ENCODE results near the gene ANGPT4. TPM values are rescaled to one million over a fixed set of nuclear protein-coding genes. Genes with fewer than 3 reads are reported as not detected.

ANGPT4 gene
- total RNA-seq, 2 donors from 2014 or later: 1.4 to 1.6 TPM

GRCh38 chr20:833121-833449 is 83.0 kb downstream of the ANGPT4 start:
- DNase-seq (ENCODE audit: low spot score) (no peak), ATAC-seq (ENCODE audit: insufficient number of reproducible peaks, low FRiP score, low read depth) (peak; percentile 44)
- peaks cover 7 to 11% of the 10 kb centered on the region in 2 donors for H3K4me1 ChIP-seq (ENCODE audit: control insufficient read depth in 1 of 2, low read depth in 2 of 2)
- H3K4me3 ChIP-seq: peak overlapping the region; percentile 88
- H3K27me3 ChIP-seq (replicated peaks; ENCODE audit: insufficient read depth): no peaks in the 10 kb centered on the region
- H3K9me3 ChIP-seq: no peaks in the 10 kb centered on the region
- H3K36me3 ChIP-seq: no peaks in the 10 kb centered on the region
- H3K27ac ChIP-seq: peak overlapping the region; percentile 55 to 72
- no peak for TF ChIP-seq CTCF (IDR thresholded peaks at IDR 0.05)

- no peak for ATAC-seq (ENCODE audit: insufficient number of reproducible peaks, low FRiP score, low read depth)
- H3K27me3 ChIP-seq (replicated peaks; ENCODE audit: insufficient read depth): no peaks in the 10 kb centered on the region
- TF ChIP-seq CTCF (IDR thresholded peaks at IDR 0.05): no peak
- peaks cover 7 to 11% of the 10 kb centered on the region in 2 donors for H3K4me1 ChIP-seq (ENCODE audit: control insufficient read depth in 1 of 2, low read depth in 2 of 2)
- no peak for DNase-seq (ENCODE audit: low spot score)
- H3K9me3 ChIP-seq: no peaks in the 10 kb centered on the region
- no peaks in the 10 kb centered on the region for H3K36me3 ChIP-seq
- H3K27ac ChIP-seq: no peak overlapping the region
- H3K4me3 ChIP-seq: no peak overlapping the region
These were observed 84.2 kb downstream of the ANGPT4 start for GRCh38 chr20:831956-832355.

GRCh38 chr20:831251-831650 is 84.9 kb downstream of the ANGPT4 start:
- H3K36me3 ChIP-seq: no peaks in the 10 kb centered on the region
- TF ChIP-seq CTCF (IDR thresholded peaks at IDR 0.05): no peak
- no peak for ATAC-seq (ENCODE audit: insufficient number of reproducible peaks, low FRiP score, low read depth)

GRCh38 chr20:830011-830521 is 86.1 kb downstream of the ANGPT4 start:
- H3K4me3 ChIP-seq: no peak overlapping the region
- H3K27ac ChIP-seq: no peak overlapping the region
- no peak for TF ChIP-seq CTCF (IDR thresholded peaks at IDR 0.05)
- no peaks in the 10 kb centered on the region for H3K9me3 ChIP-seq
- no peaks in the 10 kb centered on the region for H3K36me3 ChIP-seq
- DNase-seq (ENCODE audit: low spot score) (no peak), ATAC-seq (ENCODE audit: insufficient number of reproducible peaks, low FRiP score, low read depth) (no peak)
- peaks cover 4 to 7% of the 10 kb centered on the region in 2 donors for H3K4me1 ChIP-seq (ENCODE audit: control insufficient read depth in 1 of 2, low read depth in 2 of 2)
- H3K27me3 ChIP-seq (replicated peaks; ENCODE audit: insufficient read depth): no peaks in the 10 kb centered on the region

More at GRCh38 chr20:831251-831650, 84.9 kb downstream of the ANGPT4 start:
- no peak for DNase-seq (ENCODE audit: low spot score)
- no peak overlapping the region for H3K4me3 ChIP-seq
- H3K9me3 ChIP-seq: no peaks in the 10 kb centered on the region
- H3K4me1 ChIP-seq (ENCODE audit: control insufficient read depth in 1 of 2, low read depth in 2 of 2): peaks cover 7 to 11% of the 10 kb centered on the region in 2 donors
- H3K27me3 ChIP-seq (replicated peaks; ENCODE audit: insufficient read depth): no peaks in the 10 kb centered on the region
- no peak overlapping the region for H3K27ac ChIP-seq

- DNase-seq (ENCODE audit: low spot score) (no peak), ATAC-seq (ENCODE audit: insufficient number of reproducible peaks, low FRiP score, low read depth) (no peak)
- TF ChIP-seq CTCF (IDR thresholded peaks at IDR 0.05): no peak
- H3K27ac ChIP-seq: no peak overlapping the region
- H3K4me1 ChIP-seq (ENCODE audit: control insufficient read depth in 1 of 2, low read depth in 2 of 2): peaks cover 2 to 7% of the 10 kb centered on the region in 2 donors
- no peaks in the 10 kb centered on the region for H3K27me3 ChIP-seq (replicated peaks; ENCODE audit: insufficient read depth)
- H3K9me3 ChIP-seq: no peaks in the 10 kb centered on the region
- H3K36me3 ChIP-seq: no peaks in the 10 kb centered on the region
- H3K4me3 ChIP-seq: no peak overlapping the region
These were observed 86.6 kb downstream of the ANGPT4 start for GRCh38 chr20:829551-829950.
